ENCODE data around the gene TFF2.

Gene TFF2

GRCh38 chr21:42362700-42363099 lies 11.9 kb upstream of the TFF2 start:
- TF ChIP-seq CTCF (IDR thresholded peaks at IDR 0.05; ENCODE audit: control extremely low read depth, extremely low read depth, low read depth, missing control alignments), result no peak
- no peak for DNase-seq (ENCODE audit: extremely low spot score)
- POLR2A ChIA-PET, result no interaction called here
- CTCF ChIA-PET, result interaction anchor here (1.8 kb wide), 1 partner anchor 20 kb away, joined by 4 read pairs; no protein-coding TSS in a partner anchor

GRCh38 chr21:42362198-42362597 lies 11.4 kb upstream of the TFF2 start:
- ChIA-PET POLR2A (no interaction called here), CTCF (interaction anchor here (0.9 to 1.8 kb wide), 2 partner anchors 20 to 24 kb away, joined by 3 to 4 read pairs; no protein-coding TSS in a partner anchor)
- no peak for DNase-seq (ENCODE audit: extremely low spot score)
- no peak for TF ChIP-seq CTCF (IDR thresholded peaks at IDR 0.05; ENCODE audit: control extremely low read depth, extremely low read depth, low read depth, missing control alignments)

GRCh38 chr21:42361286-42361685 lies 10.5 kb upstream of the TFF2 start:
- ChIA-PET CTCF (interaction anchor here (0.9 to 1.8 kb wide), 8 partner anchors 12 to 103 kb away, joined by 3 to 8 read pairs (median 4); partner anchors contain the start of gene UBASH3A), POLR2A (no interaction called here)
- DNase-seq (ENCODE audit: extremely low spot score), result no peak
- no peak for TF ChIP-seq CTCF (IDR thresholded peaks at IDR 0.05; ENCODE audit: control extremely low read depth, extremely low read depth, low read depth, missing control alignments)

- POLR2A ChIA-PET, result no interaction called here
- TF ChIP-seq CTCF (IDR thresholded peaks at IDR 0.05; ENCODE audit: control extremely low read depth, extremely low read depth, low read depth, missing control alignments), result no peak
- DNase-seq (ENCODE audit: extremely low spot score), result no peak
- CTCF ChIA-PET, result interaction anchor here (0.9 to 1.7 kb wide), 6 partner anchors 11 to 102 kb away, joined by 3 to 8 read pairs (median 4); partner anchors contain the start of gene UBASH3A
Measured at GRCh38 chr21:42360317-42360716, 9.5 kb upstream of the TFF2 start.

- DNase-seq (ENCODE audit: extremely low spot score), result no peak
- TF ChIP-seq CTCF (IDR thresholded peaks at IDR 0.05; ENCODE audit: control extremely low read depth, extremely low read depth, low read depth, missing control alignments), result no peak
- ChIA-PET POLR2A (no interaction called here), CTCF (interaction anchor here (1.7 kb wide), 1 partner anchor 63 kb away, joined by 3 read pairs; no protein-coding TSS in a partner anchor)
Measured at GRCh38 chr21:42358937-42359336, 8.1 kb upstream of the TFF2 start.

- DNase-seq (ENCODE audit: extremely low spot score), result no peak
- ChIA-PET POLR2A (no interaction called here), CTCF (interaction anchor here (1.6 kb wide), 1 partner anchor 48 kb away, joined by 4 read pairs; no protein-coding TSS in a partner anchor)
- TF ChIP-seq CTCF (IDR thresholded peaks at IDR 0.05; ENCODE audit: control extremely low read depth, extremely low read depth, low read depth, missing control alignments), result no peak
Measured at GRCh38 chr21:42358261-42358660, 7.5 kb upstream of the TFF2 start.

Data from GM10248 (cell line).